ENCODE measurements around the gene CDC42EP1.

DNA sequence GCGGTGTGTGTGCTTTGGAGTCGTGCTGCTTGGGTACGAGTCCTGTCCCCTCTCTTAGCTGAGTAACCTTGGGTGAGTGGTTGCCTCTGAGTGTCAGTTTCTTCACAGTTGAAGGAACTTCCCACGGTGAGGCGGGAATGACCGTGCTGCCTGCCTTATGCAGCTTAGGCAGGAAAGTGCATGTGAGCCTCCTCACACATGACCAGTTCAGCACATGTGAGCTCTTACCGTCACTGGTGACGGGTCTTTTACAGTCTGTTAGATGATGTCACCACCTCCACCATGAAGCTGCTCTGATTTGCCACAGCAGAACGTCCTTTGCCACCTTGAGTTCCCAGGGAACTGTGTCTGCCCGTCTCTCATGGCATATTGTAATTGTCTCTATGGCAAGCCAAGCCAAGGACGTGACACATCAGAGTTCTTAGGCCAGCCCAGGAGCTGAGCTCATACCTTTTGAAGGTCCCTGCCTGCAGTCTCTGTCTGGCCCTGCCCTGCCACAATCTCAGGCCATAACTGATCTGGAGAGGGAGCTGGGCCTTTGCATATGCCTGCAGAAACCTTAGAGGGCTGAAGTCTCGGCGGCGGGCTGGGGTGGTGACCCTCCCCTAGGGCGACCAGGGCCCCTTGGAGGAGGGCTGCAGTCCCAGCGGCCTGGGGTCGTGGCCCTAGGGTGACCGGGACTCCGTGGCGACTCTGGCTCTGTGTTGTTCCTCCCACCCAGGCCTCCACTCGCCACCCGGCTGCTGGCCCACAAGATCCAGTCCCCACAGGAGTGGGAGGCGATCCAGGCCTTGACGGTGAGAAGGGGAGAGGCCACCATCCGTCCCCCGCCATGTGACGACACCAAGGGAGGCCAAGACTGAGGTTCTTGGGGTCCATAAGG is 56.2 kb downstream of the CDC42EP1 start:
- TF ChIP-seq, protein P1, sequence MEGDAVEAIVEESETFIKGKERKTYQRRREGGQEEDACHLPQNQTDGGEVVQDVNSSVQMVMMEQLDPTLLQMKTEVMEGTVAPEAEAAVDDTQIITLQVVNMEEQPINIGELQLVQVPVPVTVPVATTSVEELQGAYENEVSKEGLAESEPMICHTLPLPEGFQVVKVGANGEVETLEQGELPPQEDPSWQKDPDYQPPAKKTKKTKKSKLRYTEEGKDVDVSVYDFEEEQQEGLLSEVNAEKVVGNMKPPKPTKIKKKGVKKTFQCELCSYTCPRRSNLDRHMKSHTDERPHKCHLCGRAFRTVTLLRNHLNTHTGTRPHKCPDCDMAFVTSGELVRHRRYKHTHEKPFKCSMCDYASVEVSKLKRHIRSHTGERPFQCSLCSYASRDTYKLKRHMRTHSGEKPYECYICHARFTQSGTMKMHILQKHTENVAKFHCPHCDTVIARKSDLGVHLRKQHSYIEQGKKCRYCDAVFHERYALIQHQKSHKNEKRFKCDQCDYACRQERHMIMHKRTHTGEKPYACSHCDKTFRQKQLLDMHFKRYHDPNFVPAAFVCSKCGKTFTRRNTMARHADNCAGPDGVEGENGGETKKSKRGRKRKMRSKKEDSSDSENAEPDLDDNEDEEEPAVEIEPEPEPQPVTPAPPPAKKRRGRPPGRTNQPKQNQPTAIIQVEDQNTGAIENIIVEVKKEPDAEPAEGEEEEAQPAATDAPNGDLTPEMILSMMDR (IDR thresholded peaks at IDR 0.05 in 4 of 5, conservative IDR thresholded peaks at IDR 0.05 in 1 of 5) = no peak
- no peak for TF ChIP-seq POLR2A (IDR thresholded peaks at IDR 0.05)

All from gastrocnemius medialis (tissue), 4 donors.